ENCODE measurements around the gene CAMKMT.
"Not testable (repeated sequence)": the region's sequence is repeated elsewhere in the genome, so short reads cannot be mapped to it uniquely, and the experiment has no call there.

CAMKMT gene

GRCh38 chr2:44559108-44559507 is 197.4 kb downstream of the CAMKMT start:
- no peak for DNase-seq

- no peak for DNase-seq
Observed at GRCh38 chr2:44560352-44560751, 198.6 kb downstream of the CAMKMT start.

DNA sequence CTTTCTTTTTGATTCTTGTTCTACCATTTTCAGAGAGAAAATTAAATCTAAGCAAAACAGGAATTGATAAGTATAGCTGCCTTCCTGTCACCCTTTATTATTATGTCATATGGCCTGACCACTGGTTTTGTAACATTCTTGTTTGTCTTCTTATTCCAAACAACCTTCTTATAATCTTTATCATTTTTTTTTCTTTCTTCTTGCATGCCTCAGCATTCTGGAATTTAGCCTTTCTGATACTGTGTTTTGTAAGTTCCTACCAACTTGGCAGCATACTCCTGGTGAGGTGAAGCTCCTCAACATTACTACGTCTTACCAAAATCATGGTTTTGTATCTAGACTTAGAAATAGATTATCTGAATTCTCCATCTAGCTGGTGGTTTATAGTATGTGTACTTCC is 199.2 kb downstream of the CAMKMT start:
- no peak for DNase-seq

GRCh38 chr2:44562737-44563136 is 201.0 kb downstream of the CAMKMT start:
- no peak for DNase-seq

DNA sequence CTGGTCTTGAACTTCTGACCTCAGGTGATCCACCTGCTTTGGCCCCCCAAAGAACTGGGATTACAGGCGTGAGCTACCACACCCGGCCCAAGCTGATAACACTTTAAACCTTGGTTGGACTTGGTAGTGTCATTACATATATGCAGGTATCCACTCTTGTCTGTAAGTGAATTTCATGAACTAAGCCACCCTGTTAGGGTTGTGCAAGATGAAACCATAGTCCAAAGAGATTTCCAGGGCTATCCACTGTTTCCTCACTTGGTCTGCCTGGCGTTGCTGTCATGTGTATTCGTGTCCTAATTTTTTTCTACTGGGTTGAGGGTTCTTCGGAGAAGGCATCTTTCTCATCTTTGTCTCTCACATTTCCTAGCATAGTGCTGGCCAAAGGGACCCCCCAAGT is 203.0 kb downstream of the CAMKMT start:
- DNase-seq = no peak

DNA sequence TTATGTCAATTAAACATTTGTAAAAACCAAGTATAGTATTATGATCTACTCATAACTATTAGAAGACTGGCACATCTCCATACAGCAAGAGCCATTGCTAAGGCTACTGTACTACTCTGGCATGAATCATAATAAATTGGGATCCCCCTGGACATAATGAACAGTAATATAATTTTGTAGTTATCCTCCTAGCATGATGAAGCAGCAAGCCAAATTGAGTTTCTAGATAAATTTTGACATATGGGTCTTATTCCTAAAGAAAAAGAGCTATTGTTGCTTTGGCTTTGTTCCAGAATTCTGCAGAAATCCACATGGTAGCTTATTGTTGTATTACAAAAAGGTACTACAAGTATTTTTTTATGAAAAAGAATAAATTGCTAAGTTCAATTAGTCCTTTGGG is 204.3 kb downstream of the CAMKMT start:
- no peak for DNase-seq

- no peak for DNase-seq
Observed at GRCh38 chr2:44569491-44569890, 207.7 kb downstream of the CAMKMT start.

- DNase-seq = no peak
Observed at GRCh38 chr2:44570271-44570670, 208.5 kb downstream of the CAMKMT start.

GRCh38 chr2:44570777-44571176 is 209.0 kb downstream of the CAMKMT start:
- DNase-seq = no peak

- DNase-seq = no peak
Observed at GRCh38 chr2:44572196-44572900, 210.6 kb downstream of the CAMKMT start.

- DNase-seq = no peak
Observed at GRCh38 chr2:44573996-44574395, 212.2 kb downstream of the CAMKMT start.

DNA sequence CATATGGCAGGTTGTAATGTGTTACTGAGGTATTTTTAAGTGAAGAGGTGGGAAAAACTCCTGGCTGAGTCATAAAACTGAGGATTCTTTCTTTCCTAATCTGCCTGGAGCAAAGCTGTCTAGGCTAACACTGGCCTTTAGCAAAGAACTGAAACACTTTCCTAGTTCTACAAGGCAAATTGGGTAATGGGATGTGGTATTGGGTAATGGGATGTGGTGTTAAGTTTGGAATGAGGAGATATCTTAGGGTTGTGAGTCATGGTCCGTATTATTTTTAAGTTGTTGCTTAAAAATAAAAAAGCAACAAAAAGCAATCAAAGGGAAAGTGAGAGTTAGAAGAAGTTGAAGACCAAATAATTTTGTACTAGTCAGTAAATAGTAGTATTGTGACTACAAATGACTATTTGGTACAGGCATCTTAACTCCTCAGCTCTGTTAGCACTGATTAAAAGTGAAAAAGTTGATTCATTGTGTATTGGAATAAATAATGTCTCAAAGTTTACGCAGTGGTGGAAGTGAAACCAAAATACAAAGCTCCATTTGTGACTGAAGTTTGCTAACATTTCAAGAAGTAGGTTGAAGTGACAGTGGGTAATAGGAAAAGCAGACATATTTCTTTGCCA is 216.8 kb downstream of the CAMKMT start:
- DNase-seq = no peak

DNA sequence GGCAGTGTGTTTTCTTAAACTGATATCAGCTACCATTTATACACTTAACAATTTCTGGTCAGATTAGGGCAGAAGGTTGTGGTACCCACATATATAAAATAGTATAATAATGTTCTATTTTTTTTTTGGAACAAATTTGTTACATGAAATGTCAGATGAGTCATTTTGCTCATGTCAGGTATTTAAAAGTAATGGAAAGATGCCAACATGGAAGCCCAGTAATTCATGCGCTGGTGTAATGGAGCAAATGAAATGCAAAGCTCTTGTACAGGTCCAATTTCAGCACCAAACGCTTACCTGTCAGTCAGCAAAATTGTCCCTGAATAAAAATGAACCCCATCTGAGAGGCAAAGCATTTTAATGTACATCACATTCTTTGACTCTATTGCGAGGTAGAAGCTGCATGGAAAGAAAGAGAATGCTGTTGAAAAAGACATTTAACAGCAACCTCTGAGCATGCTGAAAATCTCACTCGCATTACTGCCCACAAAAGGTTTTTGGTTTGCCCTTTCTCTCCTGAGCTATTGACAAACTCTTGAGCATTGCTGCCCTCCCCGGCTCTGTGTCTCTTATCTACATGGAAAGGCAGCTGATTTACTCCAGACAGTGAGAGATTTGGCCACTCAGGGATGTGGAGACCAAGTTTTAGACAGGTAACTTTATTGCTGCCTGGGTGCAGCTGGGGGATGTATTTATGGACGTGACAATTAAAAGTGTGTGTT is 217.5 kb downstream of the CAMKMT start:
- no peak for DNase-seq

- DNase-seq = no peak
Observed at GRCh38 chr2:44579837-44580230, 218.1 kb downstream of the CAMKMT start.

GRCh38 chr2:44580875-44581515 is 219.2 kb downstream of the CAMKMT start:
- DNase-seq = no peak

GRCh38 chr2:44582363-44583008 is 220.7 kb downstream of the CAMKMT start:
- no peak for DNase-seq

DNA sequence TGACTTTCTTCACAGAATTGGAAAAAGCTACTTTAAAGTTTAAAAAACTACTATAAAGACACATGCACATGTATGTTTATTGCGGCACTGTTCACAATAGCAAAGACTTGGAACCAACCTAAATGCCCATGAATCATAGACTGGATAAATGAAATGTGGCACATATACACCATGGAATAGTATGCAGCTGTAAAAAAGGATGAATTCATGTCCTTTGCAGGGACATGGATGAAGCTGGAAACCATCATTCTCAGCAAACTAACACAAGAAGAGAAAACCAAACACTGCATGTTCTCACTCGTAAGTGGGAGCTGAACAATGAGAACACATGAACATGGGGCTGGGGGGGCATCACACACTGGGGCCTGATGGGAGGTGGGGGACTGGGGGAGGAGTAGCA is 233.9 kb downstream of the CAMKMT start:
- not testable (repeated sequence) for DNase-seq

DNA sequence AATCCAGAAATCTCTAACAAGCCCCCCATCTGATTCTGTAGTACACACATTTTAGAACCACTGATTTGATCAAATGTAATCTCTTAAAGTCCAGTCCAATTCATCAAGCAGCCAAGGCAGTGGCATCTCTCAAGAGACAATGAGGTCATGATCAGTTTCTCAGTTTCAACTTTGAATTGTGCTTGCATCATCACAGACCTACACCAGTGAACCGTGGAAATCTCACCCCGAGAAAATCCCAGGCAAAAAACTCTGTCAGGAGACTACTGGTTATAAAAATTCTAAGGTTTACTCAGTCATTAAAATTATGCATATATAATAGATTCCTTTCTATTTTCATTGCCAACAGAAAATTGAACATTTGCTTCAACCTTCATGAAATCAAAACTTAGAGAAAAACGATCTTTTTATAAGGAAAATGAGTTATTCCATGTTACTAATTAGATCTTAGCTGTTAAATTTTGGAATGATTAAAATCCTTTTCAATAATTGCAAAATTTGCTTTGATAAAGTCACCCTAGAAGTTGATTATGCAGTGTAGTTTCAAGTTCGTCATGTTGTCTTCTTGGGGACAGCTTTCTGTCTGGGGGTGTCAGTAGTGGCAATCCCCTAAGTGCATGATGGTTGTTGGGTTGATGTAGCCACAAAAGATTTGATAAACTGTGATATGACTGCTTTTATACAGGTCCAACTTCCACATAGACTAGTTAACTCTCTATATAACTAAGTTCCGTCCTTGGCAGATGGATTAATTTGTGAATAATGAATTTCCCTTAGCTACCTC is 235.0 kb downstream of the CAMKMT start:
- DNase-seq = no peak

- no peak for DNase-seq
Observed at GRCh38 chr2:44598330-44599119, 236.8 kb downstream of the CAMKMT start.

GRCh38 chr2:44599130-44599529 is 237.4 kb downstream of the CAMKMT start:
- DNase-seq = no peak

- no peak for DNase-seq
Observed at GRCh38 chr2:44602446-44602845, 240.7 kb downstream of the CAMKMT start.
